Keratinocyte (primary cell): ENCODE data around the gene C1orf174.

Experiments
- EZH2 ChIP-seq: IDR thresholded peaks from one replicate; pipeline ENCODE4 v1.6.1; 2012; ENCODE audit warnings: inconsistent platforms, mild to moderate bottlenecking, low read length, moderate library complexity
- TF ChIP-seq, protein P1 (sequence below), 3 experiments: IDR thresholded peaks in 1 of 3; conservative IDR thresholded peaks in 1 of 3; optimal IDR thresholded peaks in 1 of 3; 2 replicates in 2 of 3; 3 replicates in 1 of 3; pipeline versions ENCODE3 to v1.5.1; 2011; ENCODE audit warnings: low read length in 3 of 3, mild to moderate bottlenecking in 3 of 3, moderate library complexity in 2 of 3, control low read depth in 1 of 3, inconsistent platforms in 1 of 3; ENCODE audit not compliant: insufficient read depth in 2 of 3; ENCODE audit errors: extremely low read depth in 1 of 3

DNA sequence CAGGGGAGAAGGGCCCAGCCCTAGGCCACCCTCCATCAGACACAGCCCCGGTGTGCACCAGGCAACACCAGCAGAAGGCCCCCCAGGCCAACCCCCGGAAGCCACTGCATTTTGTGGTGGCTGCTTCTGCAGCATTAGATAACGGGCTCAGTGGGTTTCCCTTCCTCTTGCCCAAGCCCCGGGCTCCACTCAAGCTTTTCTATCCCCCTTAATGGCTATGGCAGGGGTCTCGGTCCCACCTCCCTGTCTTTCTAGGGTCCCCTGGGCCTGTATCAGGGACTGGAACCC, 18.9 kb downstream of the C1orf174 start:
- TF ChIP-seq, protein P1, sequence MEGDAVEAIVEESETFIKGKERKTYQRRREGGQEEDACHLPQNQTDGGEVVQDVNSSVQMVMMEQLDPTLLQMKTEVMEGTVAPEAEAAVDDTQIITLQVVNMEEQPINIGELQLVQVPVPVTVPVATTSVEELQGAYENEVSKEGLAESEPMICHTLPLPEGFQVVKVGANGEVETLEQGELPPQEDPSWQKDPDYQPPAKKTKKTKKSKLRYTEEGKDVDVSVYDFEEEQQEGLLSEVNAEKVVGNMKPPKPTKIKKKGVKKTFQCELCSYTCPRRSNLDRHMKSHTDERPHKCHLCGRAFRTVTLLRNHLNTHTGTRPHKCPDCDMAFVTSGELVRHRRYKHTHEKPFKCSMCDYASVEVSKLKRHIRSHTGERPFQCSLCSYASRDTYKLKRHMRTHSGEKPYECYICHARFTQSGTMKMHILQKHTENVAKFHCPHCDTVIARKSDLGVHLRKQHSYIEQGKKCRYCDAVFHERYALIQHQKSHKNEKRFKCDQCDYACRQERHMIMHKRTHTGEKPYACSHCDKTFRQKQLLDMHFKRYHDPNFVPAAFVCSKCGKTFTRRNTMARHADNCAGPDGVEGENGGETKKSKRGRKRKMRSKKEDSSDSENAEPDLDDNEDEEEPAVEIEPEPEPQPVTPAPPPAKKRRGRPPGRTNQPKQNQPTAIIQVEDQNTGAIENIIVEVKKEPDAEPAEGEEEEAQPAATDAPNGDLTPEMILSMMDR (optimal IDR thresholded peaks at IDR 0.05 in 1 of 3, IDR thresholded peaks at IDR 0.05 in 1 of 3, conservative IDR thresholded peaks at IDR 0.05 in 1 of 3; ENCODE audit: extremely low read depth in 1 of 3, insufficient read depth in 2 of 3, low read length in 3 of 3), result no peak
- no peak for TF ChIP-seq EZH2
